ENCODE data around the gene MITF.

The MITF gene

DNA sequence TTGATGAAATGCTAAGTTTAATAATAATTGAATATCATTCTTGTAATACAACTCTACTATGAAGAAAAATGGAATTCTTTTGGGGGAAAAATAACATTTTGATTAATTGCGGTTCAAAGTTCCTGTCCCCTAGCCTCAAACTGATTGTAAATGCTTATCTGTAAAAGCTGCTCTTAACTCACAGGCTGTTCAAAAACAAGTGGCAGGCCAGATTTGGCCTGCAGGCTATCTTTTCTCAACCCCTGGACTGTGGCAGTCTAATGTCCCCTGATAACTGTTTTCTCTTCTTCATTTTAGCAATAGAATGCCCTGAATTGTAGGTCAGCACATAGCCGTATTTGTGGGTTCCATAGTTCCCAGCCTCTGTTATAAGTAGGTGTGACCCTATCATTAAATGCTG is 236.8 kb downstream of the MITF start:
- no peak overlapping the region for H3K4me3 ChIP-seq (ENCODE audit: low read length)
- no peak for DNase-seq (ENCODE audit: low read depth, low spot score)

DNA sequence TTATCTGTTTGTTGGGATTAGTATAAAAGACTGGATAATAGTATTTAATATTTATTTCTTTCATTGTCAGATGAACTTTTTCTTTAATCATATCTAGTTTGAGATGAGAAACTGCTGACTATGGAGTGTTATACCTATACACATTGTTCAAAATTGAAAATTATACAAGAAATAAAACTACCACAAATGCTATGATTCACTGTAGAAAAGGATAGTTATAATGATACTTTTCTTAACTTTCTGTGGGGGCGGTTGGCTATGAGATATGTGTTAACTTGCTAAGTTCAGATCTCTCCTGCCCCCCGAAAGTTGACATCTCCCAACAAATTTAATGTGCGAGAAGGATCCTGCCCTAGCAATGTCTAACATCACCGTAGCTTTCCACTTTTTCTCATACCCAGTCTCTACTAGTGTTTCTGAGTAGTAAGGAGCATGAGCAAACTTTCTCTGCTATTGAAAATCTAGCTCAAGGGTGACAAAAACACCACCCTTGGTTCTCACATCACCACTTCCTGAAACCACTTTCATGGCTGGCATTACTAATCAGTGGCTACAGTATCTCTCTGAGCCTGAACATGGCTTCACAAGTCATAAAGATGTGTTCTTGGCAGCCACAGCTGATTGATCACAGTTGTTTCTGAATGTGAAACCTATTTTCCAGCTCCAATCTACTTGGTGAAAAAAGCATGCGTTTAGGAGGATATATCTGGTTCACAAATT is 244.4 kb downstream of the MITF start:
- no peak for DNase-seq (ENCODE audit: low read depth, low spot score)
- H3K4me3 ChIP-seq (ENCODE audit: low read length) = no peak overlapping the region

- no peak for DNase-seq (ENCODE audit: low read depth, low spot score)
Measured at GRCh38 chr3:69985266-69985665, 246.0 kb downstream of the MITF start.

DNA sequence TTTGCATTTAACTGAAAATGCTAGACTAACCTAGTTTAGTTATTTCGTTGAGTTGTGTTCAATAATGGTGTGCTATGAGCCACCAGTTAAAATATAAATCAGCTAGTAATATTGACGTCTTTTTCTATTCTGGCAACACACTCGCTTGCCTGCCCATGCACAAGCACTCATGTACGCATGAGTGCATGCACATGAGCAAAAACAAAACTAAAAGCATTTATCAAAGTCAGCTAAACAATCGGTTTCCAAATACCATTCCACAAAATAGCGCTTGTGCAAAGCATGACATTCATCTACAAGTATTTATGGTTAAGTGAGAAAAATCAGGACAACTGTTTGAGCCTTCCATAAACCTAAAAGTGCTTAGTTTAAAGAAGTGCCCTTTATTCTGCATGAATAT is 247.2 kb downstream of the MITF start:
- no peak for DNase-seq (ENCODE audit: low read depth, low spot score)
- no peak overlapping the region for H3K4me3 ChIP-seq (ENCODE audit: low read length)

More at GRCh38 chr3:69985266-69985665, 246.0 kb downstream of the MITF start:
- no peak overlapping the region for H3K4me3 ChIP-seq (ENCODE audit: low read length)

- no peak overlapping the region for H3K4me3 ChIP-seq (ENCODE audit: low read length)
- DNase-seq (ENCODE audit: low read depth, low spot score) = no peak
Measured at GRCh38 chr3:69987833-69988232, 248.6 kb downstream of the MITF start.

DNA sequence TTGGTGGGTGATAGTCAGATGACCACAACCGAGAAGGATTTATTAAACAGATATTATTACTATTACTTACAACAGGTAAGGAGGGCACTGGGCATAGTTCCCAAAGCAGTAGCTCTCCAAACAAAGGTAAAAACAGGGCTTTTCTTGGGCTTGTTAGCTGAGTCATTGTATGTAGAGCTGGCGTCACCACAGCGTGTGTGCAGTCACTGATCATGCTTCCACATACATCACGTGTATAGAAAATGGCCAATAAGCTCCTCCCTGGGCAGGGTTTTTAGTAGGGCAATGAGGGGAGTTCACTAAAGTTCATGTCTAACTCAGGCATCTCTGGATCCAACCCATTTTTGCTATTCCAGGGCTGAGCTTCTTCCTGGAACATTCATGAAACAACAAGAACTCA is 254.5 kb downstream of the MITF start:
- no peak for DNase-seq (ENCODE audit: low read depth, low spot score)
- H3K4me3 ChIP-seq (ENCODE audit: low read length) = no peak overlapping the region

- DNase-seq (ENCODE audit: low read depth, low spot score) = no peak
- no peak overlapping the region for H3K4me3 ChIP-seq (ENCODE audit: low read length)
Measured at GRCh38 chr3:69994919-69995318, 255.7 kb downstream of the MITF start.

DNA sequence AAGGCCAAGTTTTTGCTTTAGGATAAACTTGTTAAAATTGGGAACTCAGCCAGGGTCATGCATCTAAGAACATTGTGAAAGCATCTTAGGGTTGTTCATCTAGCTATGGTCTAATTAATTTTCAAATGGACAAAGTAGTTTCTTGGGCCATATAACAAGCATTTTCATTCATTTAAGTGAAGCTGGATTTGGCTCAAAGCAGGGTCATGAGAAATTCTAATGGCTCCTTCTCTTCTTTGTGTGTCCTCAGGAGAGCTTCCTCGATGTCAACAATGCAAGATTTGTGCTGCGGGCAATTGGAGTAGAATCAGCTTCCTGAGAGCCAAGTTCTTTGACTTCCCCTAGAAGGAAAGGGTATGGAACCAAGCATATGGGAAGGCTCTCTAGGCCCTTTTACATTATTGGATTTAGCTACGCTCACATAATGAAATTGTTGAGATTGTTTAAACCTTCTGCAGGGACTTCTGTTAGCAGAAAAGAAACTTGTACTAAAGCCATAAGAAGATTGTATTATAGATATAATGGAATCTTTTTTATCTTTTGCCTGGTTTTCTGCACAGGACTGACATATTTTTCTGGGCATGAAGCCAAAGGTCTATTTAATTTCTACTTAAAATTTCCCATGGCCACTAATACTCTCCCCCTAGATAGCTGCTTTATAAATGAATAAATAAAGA is 258.5 kb downstream of the MITF start:
- no peak for DNase-seq (ENCODE audit: low read depth, low spot score)
- H3K4me3 ChIP-seq (ENCODE audit: low read length) = no peak overlapping the region

DNA sequence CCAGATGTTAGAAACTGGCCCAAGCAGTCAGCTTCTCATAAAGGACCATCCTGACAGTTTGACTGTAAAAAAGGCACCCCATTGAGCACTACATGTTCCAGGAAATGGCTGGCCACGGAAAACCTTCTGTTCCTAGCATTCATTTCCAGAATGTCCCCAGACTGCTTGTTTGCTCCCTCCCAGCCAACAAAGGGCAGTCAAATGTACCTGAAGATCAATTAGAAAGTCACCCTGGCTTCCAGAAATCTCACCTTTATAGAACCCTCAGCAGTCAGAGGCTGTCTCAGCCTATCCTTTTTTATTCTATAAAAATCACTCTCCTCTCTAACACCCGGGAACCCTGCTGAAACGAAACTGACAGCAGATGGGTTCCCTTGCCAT is 259.5 kb downstream of the MITF start:
- no peak for DNase-seq (ENCODE audit: low read depth, low spot score)
- no peak overlapping the region for H3K4me3 ChIP-seq (ENCODE audit: low read length)

GRCh38 chr3:69999140-70000027 is 260.1 kb downstream of the MITF start, which contains the start of gene SAMMSON:
Gene SAMMSON, plus strand, starts transcription at chr3:69999733.
- DNase-seq (ENCODE audit: low read depth, low spot score) = no peak
- H3K4me3 ChIP-seq (ENCODE audit: low read length) = no peak within 1 kb of the TSS

- no peak for DNase-seq (ENCODE audit: low read depth, low spot score)
- no peak overlapping the region for H3K4me3 ChIP-seq (ENCODE audit: low read length)
Measured at GRCh38 chr3:70000028-70000410, 260.8 kb downstream of the MITF start.

DNA sequence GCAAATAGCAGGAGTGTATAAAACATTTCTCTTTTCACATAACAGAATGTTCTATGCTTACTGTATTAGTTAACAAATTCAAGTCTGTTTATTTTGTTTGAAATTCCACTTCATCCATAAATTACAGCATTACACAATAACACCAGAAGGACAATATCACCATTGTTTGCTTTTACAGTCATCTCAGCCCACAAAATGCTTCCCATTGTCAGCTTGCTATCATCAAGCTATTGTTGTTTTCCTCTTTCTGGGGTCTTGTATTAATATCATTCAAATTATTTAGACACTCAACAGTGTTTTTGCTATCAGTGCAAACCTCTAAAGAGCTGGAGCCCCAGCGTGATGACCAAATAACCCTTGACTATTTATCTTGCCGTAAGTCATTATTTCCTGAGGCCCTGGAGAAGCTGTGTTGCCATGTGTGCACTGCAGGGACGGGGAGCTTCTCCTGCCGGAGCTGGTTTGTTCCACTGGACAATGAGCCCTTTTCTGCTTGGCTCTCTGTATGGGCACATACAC is 261.4 kb downstream of the MITF start:
- no peak overlapping the region for H3K4me3 ChIP-seq (ENCODE audit: low read length)
- no peak for DNase-seq (ENCODE audit: low read depth, low spot score)

DNA sequence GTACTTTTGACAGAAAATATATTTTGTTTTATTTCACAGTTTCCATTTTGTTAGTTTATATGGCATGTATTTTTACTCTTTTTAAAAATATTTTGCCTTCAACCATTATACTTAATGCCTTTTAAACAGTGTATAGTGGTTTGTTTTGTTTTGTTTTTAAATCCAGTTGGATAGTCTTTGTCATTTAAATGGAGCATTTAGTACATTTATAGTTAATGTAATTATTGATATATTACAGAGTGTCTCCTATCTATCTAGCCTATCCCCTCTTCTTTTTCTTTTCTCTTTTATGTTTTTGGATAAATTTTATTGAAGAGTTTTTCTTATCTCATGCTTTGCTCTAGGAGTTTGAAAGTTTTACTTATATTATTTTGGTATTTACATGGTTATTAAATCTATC is 263.9 kb downstream of the MITF start:
- H3K4me3 ChIP-seq (ENCODE audit: low read length) = no peak overlapping the region
- no peak for DNase-seq (ENCODE audit: low read depth, low spot score)

- DNase-seq (ENCODE audit: low read depth, low spot score) = no peak
- H3K4me3 ChIP-seq (ENCODE audit: low read length) = no peak overlapping the region
Measured at GRCh38 chr3:70006089-70006488, 266.8 kb downstream of the MITF start.

GRCh38 chr3:70010346-70010745 is 271.1 kb downstream of the MITF start:
- H3K4me3 ChIP-seq (ENCODE audit: low read length) = no peak overlapping the region
- DNase-seq (ENCODE audit: low read depth, low spot score) = no peak

DNA sequence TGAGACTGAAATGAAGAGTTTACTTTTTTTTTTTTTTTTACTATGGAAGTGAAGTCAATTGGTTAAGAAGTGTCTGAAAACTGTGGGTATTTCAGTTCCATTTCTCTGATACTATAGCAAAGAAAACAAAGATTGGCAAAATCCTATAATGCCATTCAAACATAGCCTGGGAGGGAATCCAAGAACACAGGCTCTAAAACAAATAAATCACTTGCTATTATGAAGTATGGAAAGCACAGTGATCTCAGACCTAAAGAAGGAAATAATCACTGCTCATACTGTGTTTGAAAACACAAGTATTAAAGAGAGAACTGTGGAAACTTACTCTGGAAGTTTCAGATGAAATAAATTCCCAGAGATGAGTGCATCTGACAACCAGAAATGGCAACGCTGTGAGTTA is 272.3 kb downstream of the MITF start:
- DNase-seq (ENCODE audit: low read depth, low spot score) = no peak
- no peak overlapping the region for H3K4me3 ChIP-seq (ENCODE audit: low read length)
